Stimulated activated CD4-positive, alpha-beta T cell treated with anti-CD3 and anti-CD28 coated beads, Interleukin-2, amount 100 ng/mL, for 24 hours (primary cell): ENCODE results near the gene NFATC1.

Experiments
- DNase-seq, 2 donors: peaks; one replicate each; pipeline ENCODE4 v3.0.0-alpha.2; 2020

NFATC1 gene

DNA sequence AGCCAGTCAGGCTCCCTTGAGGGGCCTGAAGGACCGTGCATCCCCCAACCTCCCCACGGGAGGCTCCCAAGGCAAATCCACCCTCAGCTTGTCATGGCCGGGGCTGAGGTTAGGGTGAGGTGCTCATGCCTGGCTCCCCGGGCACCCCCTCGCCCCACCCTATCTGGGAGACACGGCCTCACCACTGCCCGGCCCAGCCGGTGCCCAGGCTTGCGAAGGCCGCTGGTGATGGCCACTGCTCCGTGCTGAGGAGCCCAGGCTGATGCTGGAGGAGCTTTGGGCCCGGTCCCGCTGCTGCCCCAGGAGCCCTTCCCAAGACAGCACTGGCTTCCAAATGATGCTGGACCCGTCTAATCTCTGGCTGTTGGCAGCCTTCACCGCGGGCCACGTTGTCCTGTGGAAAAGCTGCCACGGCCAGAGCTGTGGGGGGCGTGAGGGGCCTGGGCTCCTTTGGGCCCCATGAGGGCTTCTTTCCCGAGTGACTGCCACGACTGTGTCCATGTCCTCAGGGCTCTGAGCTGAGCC is 148.2 kb downstream of the NFATC1 start:
- no peak for DNase-seq

DNA sequence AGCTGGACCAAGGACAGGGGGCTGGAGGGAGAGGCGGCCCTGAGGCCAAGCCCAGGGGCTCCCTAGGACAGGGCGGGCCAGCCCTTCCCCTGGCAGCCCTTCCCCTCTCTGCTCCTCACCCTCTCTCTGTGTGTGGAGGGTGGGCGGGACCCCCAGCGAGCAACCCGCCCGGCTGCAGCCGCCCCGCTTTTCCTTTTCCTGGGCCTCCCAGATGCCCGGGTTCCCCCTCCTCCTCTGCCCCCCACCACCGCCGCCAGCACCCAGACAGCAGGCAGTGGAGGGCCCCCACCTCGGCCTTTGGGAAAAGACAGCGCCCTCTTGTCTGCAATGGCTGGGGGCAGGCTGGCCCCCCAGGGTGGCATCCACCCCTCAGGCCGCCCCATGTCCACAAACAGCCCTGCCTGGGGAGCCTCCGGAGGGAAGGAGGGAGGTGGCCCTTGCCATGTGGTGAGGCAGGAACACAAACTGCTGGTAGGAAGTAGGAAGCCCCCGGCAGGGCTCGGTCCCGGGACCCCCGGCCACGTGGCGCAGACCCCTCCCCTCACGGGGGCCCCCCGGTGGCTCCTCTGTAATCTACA is 148.7 kb downstream of the NFATC1 start:
- DNase-seq = no peak

- DNase-seq = no peak
Observed at GRCh38 chr18:79545255-79545654, 149.5 kb downstream of the NFATC1 start.

- no peak for DNase-seq
Observed at GRCh38 chr18:79545736-79546171, 150.0 kb downstream of the NFATC1 start.

DNA sequence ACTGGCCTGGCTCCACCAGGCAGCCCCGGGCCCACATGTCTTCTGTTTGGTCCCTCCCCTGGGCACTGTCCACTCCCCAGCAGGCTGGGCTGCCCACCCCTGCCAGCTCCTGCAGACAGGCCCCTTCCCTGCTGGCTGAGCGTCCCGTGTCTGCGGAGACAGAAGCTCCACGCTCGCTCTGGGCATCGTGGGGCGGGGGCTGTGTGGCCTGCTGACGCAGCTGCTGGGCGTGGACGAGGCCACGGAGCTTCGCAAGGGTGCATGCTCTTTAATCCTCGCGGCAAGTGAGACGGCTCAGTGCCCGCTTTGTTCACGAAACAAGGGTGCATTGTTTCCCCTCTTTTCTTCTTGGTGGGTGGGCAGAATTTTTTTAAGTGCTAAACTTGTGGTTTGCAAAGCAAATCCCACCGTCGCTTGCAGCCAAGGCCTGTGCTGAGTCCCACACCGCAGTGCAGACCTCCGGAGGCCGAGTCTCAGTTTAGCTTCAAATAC is 151.1 kb downstream of the NFATC1 start:
- no peak for DNase-seq

DNA sequence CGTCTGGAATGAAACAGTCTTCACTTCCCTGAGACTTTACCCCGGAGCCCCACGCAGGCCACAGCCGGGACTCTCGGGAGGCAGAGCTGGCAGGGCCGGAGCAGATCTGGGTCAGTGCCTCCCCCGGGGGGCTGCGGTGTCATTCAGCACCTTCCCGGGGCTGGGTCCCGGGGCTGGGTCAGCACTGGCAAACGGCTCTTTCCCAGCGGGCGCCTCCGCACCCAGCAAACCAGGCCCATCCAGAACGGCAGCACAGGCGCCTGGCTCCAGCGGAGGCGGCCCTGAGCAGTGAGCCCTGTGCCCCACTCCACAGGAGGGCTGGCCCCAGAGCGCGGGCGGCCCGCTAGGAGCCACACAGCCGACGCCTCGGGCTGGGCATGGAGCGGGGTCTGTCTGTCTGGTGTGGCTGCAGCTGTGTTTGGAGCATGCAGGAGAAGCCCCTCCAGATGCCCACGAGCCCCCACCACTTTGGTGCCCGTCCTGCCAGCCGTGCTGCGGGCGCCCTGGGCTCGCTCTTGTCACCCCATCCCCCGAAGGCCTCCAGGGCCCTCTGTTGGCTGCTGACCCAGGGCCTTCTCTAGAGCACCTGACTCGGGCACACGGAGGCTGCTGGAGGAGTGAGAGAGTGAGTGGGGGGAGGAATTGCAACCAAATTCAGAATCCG is 151.8 kb downstream of the NFATC1 start:
- no peak for DNase-seq

DNA sequence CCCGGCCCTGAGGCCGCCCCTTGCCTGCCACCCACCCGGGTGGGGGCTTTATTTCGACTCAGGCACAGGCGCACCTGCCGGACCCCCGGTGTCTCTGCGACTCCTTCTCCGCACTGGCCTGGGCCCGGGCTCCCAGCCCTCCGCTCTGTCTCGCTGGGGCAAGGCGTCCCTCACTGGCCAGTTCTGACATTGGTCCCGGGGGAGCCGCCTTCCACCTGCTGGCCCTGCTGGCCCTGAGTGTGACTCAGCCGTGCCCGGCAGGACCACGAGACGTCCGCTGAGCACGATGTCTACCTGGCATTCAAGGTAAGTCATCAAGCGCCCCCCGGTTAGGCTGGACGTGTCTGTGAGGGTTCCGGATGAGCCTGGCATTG is 152.3 kb downstream of the NFATC1 start:
- no peak for DNase-seq

DNA sequence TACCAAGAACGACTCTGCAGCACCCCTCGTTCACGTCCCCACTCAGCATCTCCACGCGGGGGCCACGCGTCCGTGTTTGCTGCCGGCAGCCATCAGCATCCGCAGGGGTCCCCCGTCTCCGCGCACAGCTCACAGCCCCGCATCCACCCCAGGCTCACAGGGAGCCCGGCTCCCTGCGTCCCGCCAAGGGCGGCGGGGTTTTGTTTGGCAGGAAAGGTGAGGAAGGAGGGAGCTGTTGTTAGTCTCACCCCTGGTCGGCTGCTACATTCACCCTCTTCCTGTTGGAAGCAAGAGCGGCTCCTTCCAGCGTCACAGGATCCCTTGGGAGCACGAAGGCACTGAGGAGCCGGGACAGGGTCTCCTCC is 152.9 kb downstream of the NFATC1 start:
- no peak for DNase-seq

GRCh38 chr18:79548986-79549637 is 153.4 kb downstream of the NFATC1 start:
- DNase-seq = no peak

DNA sequence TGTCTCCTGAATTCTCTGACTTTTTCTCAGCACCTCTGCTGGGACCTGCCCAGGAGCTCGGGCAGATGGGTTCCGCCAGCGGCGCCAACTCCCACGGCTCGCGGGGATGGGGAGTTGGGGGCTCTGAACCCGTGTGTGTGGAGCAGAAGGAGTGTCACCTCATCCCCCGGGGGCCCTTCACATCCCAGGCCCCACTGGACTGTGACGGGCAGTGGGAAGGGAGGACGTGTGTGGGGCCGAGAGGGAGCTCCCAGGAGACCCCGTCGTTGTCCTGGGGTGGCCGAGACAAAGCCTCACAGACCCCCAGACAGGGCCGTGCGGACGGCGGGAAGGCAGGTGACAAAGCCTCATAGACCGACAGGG is 153.9 kb downstream of the NFATC1 start:
- no peak for DNase-seq

DNA sequence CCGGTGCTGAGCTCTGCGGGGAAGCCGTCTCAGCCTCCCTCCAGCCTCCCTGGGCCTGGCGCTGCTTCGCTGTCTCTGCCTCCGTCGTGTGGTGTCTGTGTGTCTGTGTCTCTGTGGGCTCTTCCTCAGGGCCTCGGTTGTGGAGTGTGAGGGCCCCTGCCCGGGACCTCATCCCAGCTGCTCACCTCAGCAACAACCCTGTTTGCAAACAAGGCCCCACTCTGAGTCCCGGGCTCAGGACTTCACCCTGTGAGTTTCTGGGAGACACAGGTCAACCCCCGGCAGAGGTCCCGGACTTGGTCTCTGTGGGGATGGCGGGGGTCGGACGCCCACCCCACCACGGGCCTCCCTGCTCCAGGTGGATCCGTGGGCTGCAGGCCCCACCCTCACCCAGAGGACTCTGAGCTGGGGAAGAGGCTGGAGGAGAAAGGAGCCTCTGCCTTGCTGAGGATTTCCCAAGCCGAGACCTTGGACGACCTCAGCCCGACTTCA is 156.5 kb downstream of the NFATC1 start:
- no peak for DNase-seq

GRCh38 chr18:79552696-79553095 is 157.0 kb downstream of the NFATC1 start:
- DNase-seq = no peak

GRCh38 chr18:79553154-79553553 is 157.4 kb downstream of the NFATC1 start:
- DNase-seq = no peak

GRCh38 chr18:79553696-79554095 is 158.0 kb downstream of the NFATC1 start:
- no peak for DNase-seq

DNA sequence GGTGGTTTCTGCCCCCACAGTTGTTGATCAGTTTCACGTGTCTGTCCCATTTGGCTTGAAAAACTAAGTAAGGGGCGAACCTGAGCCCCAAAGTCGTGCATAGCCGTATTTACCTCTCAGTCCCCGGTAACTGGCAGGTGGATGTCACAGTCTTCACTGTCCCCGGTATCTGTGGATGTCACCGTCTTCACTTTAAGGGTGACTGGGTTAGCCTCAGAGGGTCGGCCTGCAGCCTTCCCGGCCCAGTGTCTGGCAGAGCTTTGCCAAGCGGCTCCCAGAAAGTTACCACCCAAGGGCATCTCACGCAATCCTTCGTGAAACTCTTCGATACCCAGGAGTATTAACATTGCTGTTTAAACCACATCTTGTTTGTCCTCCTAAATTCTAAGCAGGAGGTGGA is 158.6 kb downstream of the NFATC1 start:
- DNase-seq = no peak

GRCh38 chr18:79554945-79555645 is 159.4 kb downstream of the NFATC1 start:
- no peak for DNase-seq

DNA sequence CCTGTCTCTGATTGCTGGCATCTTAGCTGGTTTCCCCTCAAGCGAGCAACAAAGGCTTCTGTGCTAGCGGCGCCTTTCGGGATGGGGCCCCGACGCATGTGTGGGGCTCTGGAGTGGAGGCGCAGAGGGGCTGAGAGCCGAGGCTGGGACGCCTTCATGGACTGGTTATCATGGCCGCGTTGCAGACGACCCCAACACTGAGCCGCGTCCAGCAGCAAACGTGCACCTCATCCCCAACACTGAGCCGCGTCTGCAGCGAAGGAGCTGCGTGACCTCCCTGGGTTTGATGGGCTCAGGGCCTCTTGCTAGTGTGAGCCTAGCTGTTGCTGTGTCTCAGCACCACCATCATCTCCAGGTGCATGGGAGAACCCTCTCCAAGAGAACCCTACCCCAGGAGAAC is 160.2 kb downstream of the NFATC1 start:
- DNase-seq = no peak

- DNase-seq = no peak
Observed at GRCh38 chr18:79556829-79557585, 161.3 kb downstream of the NFATC1 start.

- no peak for DNase-seq
Observed at GRCh38 chr18:79558196-79558932, 162.6 kb downstream of the NFATC1 start.

DNA sequence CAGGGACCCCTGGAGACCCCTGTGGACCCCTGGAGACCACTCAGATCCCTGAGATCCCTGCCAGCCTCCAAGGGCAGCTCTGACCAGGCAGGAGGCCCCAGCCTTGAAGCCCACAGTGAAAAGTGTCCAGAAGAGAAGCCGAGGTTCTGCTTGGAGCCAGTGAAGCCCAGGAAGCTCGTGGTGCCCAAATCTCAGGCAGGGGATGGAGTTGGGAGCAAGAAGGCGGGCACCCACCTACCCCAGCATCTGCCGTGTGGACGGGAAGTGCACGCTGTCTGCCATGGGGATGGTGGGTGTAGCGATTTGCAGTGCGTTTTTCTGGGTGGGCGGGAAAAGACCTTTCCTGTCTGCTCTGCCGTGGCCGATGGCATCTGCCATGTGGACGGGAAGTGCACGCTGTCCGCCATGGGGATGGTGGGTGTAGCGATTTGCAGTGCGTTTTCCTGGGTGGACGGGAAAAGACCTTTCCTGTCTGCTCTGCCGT is 163.2 kb downstream of the NFATC1 start:
- no peak for DNase-seq

- DNase-seq = no peak
Observed at GRCh38 chr18:79559436-79559835, 163.7 kb downstream of the NFATC1 start.
